Mucosa of gallbladder (tissue), 1 donor: ENCODE data around the gene PTPRN2. TPM values are rescaled to one million over a fixed set of nuclear protein-coding genes. Genes with fewer than 3 reads are reported as not detected.
"Not testable (repeated sequence)": the region's sequence is repeated elsewhere in the genome, so short reads cannot be mapped to it uniquely, and the experiment has no call there.

Source experiments
- DNase-seq: peaks from one replicate; pipeline ENCODE4 v3.0.0-alpha.2; 2020; ENCODE audit warnings: low spot score
- total RNA-seq: library from RNA; stranded (reverse); gene quantifications from one replicate; pipeline ENCODE4 v1.2.1, GENCODE V29; 2021
- donor health status: DM: no; HTN: no; CAD: no.

The PTPRN2 gene
- total RNA-seq, 1 donor from 2014 or later: 11.9 TPM

GRCh38 chr7:157908006-157908782 lies 679.4 kb downstream of the PTPRN2 start:
- DNase-seq: no peak

DNA sequence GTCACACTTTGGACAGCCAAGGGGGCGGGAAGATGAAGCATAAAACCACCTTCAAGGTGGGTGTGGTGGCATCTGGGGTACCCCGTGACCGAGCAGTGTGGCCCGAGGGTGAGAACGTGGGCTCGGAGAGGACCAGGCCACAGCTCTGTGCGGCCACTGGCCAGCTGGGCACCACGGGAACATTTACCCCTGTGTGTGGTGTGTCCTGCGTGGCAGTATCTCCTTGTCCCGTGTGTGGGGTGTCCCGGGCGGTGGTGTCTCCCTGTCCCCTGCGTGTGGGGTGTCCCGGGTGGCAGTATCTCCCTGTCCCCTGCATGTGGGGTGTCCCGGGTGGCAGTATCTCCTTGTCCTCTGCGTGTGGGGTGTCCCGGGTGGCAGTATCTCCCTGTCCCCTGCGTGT lies 680.5 kb downstream of the PTPRN2 start:
- DNase-seq: no peak

DNA sequence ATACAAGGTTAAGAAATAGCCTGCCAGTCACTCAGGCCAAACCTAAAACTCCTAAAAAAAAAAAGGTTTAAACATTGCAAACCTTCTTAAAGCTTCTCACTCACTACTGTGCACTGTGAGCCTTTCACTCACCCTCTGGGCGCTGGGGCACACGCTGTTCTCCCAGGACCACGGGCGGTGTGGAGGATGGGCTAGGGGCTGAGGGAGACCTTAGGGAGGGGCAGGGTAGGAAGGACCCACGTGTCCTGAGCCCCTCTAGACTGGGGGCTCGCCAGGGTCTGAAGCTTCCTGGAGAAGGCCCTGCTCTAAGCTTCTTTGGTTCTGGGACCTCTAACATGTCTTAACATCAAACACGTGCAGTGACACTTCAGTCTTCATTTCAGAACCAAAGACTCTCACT lies 681.0 kb downstream of the PTPRN2 start:
- DNase-seq: no peak

DNA sequence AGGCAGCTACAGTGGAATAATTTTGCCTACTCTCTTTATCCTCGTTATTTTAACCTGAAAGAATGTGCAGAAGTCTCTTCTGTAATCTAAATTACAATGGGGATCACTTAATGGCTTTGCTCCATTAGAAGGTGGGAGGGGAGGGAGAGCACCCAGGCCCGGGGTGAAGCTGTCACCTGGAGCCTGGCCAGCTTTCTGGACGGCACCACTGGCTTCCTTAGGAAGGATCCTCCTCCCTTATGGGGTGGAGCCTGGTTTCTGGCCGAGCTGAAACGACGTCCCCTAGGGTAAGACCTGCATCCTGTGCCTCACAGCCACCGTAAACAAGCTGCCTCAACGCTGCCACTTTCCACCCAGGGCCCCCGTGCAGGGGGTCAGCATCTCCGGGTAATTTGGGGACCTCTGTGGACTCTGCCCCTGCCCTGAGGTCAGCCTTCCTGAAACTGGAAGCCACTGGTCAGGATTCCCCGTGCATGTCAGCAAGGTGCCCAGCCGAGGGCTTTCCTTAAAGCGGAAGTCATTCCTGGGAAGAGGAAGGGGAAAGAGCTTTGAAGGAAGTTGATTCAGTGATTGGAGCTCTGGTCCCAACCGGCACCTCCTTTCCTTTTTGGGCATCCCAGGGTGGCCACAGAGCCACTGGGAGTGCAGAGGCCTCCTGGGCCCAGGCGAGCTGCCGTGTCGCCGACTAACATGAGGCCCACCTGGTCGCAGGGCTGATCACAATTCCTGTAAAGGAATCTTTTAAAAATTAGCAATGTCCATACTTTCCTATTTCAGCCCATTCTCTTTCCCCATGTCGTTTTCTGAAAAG lies 681.8 kb downstream of the PTPRN2 start:
- DNase-seq: no peak

- no peak for DNase-seq
These were observed 682.6 kb downstream of the PTPRN2 start for GRCh38 chr7:157904866-157905570.

- DNase-seq: no peak
These were observed 683.3 kb downstream of the PTPRN2 start for GRCh38 chr7:157904211-157904865.

GRCh38 chr7:157903710-157904109 lies 683.9 kb downstream of the PTPRN2 start:
- no peak for DNase-seq

DNA sequence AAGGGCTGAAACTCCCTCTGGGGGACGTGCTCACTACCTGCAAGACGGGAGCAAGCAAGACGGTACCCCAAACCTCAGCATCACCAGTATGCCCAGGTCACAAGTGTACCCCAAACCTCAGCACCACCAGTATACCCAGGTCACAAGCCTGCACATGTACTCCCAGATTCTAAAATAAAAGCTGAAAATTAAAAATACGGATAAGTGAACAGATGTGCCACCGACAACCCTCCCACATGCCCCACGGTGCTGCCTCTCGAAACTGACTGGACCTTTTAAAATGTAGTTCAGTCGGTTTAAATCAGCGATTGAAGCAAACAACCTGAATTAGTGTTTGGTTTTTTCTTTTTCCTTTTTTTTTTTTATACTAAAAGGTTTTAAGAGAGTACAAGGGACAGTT lies 684.3 kb downstream of the PTPRN2 start:
- DNase-seq: no peak

- DNase-seq: not testable (repeated sequence)
These were observed 685.6 kb downstream of the PTPRN2 start for GRCh38 chr7:157901816-157902610.

DNA sequence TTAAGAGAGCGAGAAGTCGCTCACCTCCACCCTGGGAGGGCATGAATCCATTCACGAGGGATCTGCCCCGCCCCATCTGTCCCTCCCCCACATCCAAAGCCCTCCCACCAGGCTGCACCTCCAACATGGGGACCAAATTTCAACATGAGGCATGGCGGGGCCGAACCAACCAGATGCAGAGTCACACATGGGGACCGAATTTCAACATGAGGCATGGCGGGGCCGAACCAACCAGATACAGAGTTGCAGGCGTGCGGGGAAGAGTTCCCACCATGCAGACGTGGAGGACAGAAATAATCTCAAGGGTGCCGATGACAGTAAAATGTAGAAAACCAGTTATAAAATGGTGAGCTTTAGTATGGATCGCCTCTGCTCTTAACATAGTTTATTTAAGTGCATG lies 686.5 kb downstream of the PTPRN2 start:
- no peak for DNase-seq

- DNase-seq: no peak
These were observed 687.1 kb downstream of the PTPRN2 start for GRCh38 chr7:157900556-157900955.

DNA sequence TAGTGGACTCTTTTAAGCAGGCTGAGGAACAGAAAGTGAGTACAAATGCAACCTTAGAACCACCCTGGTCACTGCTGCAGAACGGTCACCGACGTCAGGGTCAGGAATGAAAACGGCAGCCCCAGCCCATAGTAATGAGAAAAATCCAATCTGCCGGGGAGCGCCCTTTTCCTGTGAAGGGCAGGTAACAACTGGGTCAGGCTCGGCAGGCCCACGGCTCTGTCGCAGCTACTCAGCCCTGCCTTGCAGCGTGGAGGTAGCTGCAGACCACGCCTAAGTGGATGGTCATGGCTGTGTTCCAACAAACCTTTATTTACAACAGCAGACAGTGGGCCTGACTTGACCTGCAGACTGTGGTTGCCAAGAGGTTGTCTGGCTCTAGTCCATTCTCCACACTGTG lies 687.6 kb downstream of the PTPRN2 start:
- no peak for DNase-seq

- DNase-seq: no peak
These were observed 688.7 kb downstream of the PTPRN2 start for GRCh38 chr7:157898802-157899505.

DNA sequence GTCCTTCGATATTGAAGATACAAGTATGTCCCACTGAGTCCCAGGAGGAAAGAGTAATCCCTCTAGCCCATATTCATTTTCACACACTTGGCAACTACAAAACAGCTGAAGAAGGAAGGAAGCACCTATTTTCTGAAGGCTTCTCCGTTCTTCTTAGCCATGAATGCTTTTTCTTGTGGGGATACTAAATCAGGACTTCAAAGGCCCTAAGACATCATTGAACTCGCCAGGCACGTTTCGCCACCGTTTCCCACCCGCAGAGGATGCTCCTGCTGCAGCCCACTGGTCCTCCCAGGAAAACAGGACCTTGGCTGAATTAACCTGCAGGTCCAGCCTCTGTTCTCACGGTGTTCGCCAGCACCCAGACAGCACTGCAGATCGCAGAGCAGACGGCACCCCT lies 689.4 kb downstream of the PTPRN2 start:
- no peak for DNase-seq

DNA sequence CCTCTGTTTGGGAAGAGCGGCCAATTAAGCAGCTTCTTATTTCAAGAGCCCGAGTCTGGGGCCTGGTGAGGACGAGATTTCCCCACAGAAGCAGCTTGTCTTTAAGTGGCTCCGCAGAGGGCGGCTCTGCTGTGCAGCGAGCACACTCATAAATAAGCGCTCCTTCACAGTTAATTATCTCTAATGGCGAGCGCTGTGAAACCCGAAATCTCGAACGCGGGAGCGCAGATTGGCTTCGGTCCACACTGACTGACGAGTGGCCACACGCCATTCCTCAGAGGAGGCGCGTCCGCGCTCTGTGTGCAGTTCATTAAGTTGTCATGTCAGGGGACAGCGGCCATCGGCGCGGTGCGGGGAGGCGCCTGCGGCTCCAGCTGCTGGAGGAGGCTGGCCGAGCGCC lies 689.9 kb downstream of the PTPRN2 start:
- DNase-seq: no peak

DNA sequence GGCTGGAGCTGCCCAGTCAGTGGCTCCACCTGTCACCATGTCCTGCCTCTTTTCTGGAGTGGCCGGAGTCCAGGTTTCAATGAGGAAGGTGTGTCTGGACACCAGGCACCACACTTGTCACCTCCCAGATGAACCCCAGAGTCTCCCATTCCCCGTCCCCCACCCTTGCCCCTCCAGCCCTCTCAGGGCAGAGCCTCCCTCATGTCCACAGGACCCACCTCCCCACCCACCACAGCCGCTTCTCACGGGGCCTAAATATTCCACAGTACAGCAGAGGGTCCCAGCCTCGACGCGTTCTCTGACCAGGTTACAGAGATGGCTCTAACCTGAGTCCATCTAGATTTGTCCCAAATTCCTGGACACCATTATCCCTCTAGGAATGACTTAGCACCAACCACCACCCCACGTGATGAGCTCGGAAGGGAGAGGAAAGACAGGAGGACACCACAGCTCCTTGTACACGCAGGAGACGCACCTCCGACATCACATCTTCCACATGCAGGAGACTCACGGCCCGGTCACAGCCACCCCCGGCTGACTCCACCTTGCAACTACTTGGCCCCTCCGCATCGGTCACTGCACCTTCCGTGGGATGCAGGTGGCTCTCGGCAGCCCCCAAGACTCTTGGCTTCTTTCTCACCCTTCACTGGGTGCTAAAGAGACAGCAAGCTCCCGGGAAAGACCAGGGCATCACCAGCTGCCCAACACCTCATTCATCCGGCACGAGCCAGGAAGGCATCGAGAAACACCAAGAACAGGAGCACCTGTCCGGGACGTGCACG lies 690.7 kb downstream of the PTPRN2 start:
- DNase-seq: no peak

DNA sequence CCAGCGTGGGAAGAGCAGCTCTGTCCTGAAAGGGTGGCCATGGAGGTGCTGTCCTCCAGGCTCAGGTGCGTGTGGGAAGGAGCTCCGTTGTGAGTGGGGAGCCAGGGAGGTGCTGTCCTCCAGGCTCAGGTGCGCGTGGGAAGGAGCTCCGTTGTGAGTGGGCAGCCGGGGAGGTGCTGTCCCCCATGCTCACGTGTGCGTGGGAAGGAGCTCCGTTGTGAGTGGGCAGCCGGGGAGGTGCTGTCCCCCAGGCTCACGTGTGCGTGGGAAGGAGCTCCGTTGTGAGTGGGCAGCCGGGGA lies 691.3 kb downstream of the PTPRN2 start:
- not testable (repeated sequence) for DNase-seq

- no peak for DNase-seq
These were observed 691.9 kb downstream of the PTPRN2 start for GRCh38 chr7:157895520-157896375.

- DNase-seq: not testable (repeated sequence)
These were observed 692.5 kb downstream of the PTPRN2 start for GRCh38 chr7:157895098-157895497.
